Esophagus mucosa (tissue), 1 donor: Measurements from ENCODE around the gene RBBP8NL. TPM values are rescaled to one million over a fixed set of nuclear protein-coding genes. Genes with fewer than 3 reads are reported as not detected.
A peak's percentile ranks its signal among the peaks of the same experiment; 100 is the strongest.
"Not testable (repeated sequence)": the region's sequence is repeated elsewhere in the genome, so short reads cannot be mapped to it uniquely, and the experiment has no call there.

Source experiments
- ATAC-seq: fragments of 200-7000 bp; cut with Tn5 transposase; one replicate; pipeline ENCODE4 v1.9.1; 2020
- total RNA-seq: library from RNA; stranded (reverse); gene quantifications from one replicate; pipeline ENCODE4 v1.2.4, GENCODE V29; 2023
- donor health status: DM: yes; HTN: yes; CAD: no.

Gene RBBP8NL
- total RNA-seq, 1 donor from 2014 or later, result 5.1 TPM

DNA sequence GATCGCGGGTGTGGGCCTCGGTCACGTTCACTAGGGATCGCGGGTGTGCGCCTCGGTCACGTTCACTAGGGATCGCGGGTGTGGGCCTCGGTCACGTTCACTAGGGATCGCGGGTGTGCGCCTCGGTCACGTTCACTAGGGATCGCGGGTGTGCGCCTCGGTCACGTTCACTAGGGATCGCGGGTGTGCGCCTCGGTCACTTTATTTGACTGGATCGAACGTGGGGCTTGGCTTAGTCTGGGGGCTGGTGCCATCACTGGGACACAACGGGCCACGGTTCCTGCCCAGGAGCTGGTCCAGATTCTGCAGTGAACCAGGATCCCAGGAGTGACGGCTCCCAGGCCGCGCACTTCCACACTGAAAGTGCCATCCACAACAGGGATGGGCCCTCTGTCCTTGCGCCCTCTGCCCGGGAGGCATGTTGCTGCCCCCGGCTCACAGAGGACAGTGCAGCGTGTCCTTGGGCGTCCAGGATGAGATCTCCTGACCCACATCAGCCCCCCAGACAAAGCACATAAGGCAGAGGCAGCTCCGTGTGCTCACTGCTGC is 53.6 kb downstream of the RBBP8NL start:
- ATAC-seq, result not testable (repeated sequence)

DNA sequence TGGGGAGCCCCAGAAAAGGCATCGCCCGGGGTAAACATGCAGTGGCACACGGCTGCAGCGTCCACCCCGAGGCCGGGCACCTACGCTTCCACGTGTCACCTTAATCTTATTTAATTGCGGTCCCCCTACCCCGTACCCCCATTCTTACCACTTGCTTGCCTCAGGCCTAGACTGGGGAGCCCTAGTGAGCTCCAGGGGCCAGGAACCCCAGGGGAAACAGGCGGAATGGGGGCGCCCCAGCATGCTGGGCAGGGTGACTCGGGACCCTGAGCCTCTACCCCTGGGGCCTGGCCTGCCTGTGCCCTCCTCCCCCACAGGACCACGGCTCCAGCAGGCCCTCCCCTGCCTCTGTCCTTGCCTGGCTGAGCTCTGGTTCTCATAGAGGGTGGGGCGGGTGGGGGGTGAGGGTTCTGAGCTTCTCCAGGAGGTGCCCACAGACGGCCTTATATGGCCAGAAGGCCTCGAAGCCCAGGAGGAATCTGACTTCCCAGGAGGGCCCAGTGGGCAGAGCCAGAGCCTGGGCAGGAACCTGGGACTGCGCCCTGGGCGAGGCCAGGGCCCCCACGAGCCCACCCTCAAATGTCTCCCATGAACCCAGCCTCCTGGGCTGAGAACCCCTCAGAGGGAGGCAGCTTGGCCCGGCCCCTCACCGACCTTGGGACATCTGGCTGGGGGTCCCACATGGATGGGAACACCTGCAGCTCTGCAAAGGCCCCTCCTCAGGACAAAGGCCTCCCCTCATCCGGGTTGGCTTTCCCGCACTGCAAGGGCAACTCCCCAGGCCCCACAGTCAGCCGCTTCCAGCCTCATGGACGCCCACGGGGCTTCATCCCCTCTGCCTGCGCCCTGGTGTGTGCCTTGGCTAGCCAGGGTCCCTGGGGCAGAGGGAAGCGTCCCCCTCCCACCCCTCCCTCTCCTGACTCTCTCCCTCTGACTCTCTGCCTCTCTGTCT is 55.0 kb downstream of the RBBP8NL start:
- no peak for ATAC-seq

- no peak for ATAC-seq
Measured at GRCh38 chr20:62371588-62372041, 55.7 kb downstream of the RBBP8NL start.

DNA sequence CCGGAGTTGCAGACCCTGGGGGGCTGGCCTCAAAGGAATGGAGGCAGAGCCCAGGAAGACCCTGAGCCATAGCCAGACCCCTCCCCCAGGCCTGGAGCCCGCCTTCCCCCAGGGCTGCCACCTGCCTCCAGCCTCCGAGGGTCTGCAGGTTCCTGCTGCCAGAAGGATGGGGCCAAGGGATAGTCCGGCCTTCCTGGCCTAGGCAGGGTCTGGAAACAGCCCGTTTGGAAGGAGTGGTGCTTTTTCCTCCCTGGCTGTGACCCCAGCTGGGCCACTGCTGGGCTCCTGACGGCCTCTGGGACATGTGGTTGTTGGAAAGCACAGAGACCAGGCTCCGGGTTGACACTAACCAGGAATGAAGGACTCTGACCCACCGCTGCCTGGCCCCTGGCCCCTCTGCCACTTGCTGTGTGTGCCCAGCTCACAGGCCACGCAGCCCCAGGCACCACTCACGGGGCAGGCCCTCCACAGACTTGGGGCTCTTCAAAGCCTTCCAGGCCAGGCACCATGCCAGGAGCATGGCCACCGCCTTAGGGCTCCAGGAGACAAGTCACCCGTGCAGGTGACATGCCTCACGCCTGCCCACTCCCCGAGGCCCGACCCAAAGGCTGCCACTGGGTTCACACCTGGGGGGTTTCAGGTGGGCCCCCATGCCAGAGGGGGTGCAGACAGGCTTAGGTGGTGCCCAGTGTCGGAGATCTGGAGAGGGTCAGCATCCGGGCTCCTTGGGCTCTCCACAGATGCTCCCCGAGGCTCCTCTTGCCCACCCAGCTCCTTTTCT is 56.3 kb downstream of the RBBP8NL start:
- no peak for ATAC-seq

GRCh38 chr20:62370115-62370806 is 57.1 kb downstream of the RBBP8NL start:
- ATAC-seq, result no peak

DNA sequence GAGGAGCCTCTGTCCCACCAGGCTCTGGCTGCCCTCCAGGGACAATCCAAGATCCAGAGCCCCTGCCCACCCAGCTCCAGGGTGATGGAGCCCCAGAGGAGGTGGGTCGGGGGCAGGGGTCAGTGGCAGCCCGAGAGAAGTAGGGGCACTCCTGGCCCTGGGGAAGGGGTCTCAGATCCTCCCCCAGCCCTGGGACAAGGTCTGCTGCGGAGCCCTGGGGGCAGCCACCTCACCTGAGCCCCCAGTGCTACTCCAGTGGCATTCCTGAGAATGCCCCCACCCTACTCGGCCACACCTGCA is 57.6 kb downstream of the RBBP8NL start:
- ATAC-seq, result no peak

DNA sequence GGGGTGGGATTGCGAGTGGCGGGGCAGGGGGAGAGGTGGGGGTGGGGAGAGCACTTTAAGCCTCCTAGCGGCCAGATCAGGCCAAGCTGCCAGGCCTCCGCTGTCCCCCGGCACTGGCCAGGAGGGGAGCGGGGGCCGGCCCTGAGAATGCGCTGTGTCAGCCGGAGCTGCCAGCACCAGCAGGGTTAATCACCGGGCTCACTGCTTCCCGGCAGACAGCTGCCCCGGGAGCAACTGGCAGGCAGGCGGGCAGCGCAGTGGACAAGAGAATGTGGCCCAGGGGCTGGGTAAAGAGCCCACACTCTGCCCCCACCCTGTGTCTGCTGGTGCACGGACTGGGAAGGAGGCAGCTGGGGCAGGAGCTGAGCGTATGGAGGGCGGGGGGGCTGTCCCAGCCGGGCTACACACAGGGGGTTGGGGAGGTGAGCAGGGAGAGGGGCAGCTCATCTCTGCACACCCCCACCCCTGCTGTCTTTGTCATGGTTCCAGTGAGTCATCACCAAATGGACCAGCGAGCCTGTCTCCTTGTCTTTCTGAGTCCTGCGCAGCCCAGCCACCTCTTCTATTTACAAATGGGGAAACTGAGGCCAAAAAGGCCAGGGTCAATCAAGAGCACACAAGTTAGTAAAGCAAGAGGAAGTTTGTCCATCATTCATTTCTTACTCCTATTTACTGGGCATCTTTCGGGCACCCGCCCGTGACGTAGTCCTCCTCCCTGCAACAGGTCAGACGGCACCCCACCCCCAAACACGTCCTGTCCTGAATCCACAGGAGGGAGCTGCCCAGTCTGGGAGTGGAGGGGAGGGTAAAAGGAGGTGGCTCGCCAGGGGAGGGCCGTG is 58.1 kb downstream of the RBBP8NL start:
- ATAC-seq, result peak; percentile 30

- no peak for ATAC-seq
Measured at GRCh38 chr20:62368392-62368975, 58.9 kb downstream of the RBBP8NL start.

DNA sequence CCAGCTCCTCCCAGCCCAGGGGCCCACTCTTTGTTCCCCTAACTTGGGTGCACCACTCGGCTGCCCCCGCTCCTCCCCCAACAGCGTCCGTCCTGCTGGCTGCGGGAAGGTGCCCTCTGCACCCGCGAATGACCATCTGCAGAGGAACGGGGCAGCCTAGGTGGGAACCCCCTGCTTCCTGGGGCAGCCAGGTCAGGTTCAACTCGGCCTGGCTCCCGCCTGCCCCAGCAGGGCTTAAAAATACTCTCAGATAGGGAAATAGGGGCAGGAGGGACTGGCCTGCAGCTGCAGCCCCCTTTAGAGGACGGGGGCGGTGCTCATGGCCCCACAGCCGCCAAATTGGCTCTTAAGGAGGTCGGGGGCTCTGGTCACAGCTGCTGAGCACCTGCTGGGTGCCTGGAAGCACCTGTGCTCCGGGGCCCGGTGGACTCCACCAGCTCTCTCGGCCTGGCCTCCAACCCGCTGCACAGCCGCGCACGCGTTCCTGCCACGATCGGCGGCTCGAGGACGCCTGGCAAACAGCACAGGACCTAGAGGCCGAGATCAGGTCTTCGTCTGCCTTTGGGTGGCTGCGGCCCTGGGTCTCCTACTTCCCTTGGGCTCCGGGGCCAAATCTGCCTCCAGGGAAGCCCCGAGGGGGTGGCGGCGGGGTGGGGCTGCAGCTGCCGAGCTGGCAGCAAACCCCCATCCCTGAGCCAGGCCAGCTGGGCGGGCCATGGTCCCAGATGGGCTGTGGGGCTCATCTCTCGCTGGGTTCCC is 59.5 kb downstream of the RBBP8NL start:
- no peak for ATAC-seq

DNA sequence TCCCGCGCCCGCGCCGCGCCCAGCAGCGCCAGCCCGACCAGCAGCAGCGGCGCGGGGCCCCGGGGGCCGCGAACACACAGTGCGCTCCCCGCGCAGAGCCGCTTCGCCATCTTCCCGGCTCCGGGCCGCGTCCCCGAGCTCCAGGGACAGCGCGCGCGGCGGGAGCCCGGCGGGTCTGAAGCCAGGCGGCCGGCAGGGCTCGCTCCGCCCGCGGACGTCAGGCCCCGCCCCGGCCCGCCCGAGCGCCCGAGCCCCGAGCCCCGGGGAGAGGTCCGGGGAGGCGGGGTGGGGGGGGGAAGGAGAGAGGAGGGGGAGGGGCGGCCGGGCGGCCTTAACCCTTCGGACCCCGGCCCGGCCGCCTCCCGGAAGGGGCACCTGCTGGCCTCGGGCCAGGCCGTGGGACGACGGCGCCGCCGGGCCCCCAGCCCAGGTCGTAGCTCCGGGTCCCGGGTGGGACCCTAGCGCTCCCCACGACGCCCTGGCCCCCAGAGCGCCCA is 60.2 kb downstream of the RBBP8NL start, which contains the start of gene LAMA5:
Gene LAMA5, minus strand, starts transcription at position 177 of the 497 bp plus-strand sequence. Its CDS starts 67 bp downstream, at position 110.
- peak; percentile 5 for ATAC-seq

DNA sequence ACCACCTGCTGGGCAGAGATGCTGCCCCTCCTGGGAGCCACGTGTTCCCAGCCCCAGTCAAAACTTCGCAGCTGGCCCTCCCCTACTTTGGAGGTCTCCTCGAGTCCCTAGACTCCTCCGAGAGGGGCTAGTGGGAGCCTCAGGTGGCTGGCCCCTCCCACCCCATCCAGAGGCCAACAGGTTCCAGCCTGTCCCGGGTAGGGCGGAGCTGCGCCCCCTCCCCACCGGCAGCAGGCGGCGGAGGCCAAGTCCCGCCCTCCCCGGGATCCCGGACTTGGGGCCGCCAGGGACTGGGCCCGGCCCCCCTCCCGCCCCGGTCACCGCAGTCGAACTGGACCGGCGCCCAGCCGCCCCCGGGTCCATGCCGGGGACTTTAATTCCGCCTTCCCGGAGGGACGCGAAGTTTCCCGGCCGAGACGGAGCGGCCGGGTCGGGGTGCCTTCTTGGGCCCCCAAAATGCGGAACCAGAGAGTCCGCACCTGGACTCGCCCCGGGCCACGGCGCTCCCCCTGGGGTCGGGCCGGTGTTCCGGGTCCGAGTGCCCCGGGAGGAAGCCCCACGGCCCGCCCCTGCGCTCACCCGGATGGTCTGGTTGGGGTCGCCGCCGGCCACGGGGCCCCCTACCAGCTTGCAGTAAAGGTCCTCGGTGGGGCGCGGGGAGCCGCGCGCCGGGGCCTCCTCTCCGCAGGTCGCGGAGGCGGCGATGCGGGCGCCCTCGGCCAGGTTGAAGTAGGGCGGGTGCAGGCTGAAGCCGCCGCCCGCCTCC is 60.8 kb downstream of the RBBP8NL start:
- peak; percentile 40 for ATAC-seq

DNA sequence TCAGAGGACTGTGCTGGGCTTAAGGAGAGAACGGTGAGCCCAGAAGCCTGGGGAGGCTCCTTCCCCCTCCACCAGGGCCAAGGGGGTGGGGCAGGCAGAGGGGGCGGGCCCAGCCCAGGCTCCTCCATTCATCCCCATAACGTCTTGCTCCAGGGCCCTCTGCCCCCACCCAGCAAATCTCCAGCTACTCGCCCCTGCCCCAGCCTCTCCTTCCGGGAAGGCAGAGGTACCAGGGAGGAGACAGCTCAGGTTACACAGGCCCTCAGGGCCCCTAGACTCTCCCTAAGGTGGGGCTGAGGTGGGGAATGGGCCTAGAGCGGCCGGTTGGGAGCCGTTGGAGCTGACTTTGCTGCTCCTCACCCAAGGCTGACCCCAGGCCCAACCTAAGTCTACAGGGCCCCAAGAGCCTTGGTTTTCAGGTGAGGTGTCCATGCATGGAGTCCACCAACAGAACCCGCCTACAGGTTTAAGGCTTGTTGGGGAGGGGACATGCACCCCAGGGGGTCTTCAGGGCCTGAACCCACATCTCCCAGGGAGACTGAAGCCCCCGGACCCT is 61.4 kb downstream of the RBBP8NL start:
- peak; percentile 66 for ATAC-seq

- ATAC-seq, result peak; percentile 3
Measured at GRCh38 chr20:62364911-62365736, 62.2 kb downstream of the RBBP8NL start.

DNA sequence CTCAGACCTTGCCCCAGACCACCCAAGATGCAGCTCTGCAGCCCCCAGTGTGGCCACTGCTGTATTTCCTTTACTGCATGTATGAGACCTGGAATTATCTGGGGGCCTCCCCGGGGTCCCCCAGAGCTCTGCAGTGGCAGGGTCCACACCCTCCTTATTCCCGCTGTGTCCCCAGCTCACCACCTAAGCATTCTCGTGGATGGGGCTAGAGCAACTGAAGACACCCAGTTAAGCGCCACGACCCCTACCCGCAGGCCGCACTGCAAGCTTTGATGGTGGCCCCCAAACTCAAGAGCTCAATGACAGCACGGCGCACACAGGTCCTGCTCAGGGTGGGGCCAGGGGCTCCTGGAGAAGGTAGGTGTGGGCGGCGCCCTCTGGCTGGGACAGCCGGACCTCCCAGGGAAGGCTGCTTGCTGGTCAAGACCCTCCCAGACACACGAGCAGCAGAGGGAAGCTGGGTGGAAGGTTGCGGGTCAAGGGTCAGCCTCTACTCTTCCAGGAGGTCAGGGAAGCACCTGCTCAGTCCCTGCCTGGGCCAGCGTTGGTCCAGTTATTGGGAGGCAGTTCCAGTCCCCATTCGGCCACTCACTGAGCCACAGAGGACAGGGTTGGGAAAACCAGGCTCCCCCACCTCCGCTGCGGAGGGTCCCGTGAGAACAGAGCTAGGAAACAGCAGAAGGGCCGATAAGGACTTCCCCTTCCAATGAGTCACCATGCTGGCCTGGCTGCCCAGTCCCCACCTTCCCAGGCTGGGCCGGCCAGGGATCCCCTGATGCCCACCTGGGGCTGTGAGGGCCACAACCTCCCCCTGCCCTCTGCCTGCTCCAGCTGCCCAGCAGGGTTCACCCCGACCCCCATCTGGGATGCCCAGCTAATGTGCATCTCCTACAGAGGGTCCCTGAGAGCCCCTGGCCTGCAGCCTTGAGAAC is 63.2 kb downstream of the RBBP8NL start:
- no peak for ATAC-seq

DNA sequence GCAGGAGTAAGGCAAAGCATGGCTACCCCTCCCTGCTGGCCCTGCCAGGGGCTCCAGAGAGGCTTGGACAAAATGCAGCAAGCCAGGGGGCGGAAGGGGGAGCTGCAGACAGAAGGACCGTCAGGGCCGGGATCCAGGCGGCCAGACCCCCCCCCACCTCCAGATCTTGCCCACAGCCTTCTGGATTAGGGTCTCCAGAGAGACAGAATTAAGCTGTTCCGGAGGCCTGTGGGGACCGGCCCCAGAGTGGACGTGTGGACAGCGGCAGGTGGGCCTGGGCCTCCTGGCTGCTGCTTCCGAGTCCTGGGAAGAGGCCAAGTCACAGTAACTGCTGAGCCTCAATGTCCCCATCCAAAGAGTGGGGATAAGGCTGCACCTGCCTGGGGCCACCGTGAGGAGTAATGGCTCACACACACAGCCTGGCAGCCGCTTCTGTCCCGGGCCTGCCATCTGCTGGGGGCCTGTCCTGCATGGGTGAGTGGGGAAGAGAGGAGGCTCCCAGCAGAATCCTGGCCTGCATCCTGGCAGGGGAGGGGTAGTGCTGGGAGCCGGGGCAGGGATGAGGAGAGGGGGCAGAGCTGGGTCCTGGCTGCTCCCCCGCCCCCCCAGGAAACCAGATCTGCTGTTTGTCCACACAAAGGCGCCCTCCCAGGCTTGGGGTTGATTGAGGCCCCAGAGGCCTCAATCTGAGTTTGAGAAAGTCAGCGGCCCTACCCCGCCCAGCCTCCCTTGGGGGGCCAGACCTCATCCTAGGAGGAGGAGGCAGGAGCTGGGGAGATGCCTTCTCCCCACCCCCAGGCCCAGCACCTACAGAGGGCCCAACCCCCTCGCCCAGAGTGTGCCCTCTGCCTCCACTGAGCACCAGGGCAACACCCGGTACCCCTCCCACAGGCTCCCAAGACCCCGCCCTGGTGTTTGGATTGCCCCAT is 64.1 kb downstream of the RBBP8NL start:
- ATAC-seq, result no peak

GRCh38 chr20:62362590-62362940 is 64.8 kb downstream of the RBBP8NL start:
- no peak for ATAC-seq
